GM18907 (cell line): Measurements from ENCODE around the gene PSMA3.
A peak's percentile ranks its signal among the peaks of the same experiment; 100 is the strongest.

Experiments
- ATAC-seq: cut with Tn5 transposase; IDR thresholded peaks from one replicate; pipeline ENCODE4 v1.9.1; 2021; ENCODE audit warnings: mild to moderate bottlenecking, moderate library complexity; ENCODE audit not compliant: unreplicated experiment

PSMA3 gene

DNA sequence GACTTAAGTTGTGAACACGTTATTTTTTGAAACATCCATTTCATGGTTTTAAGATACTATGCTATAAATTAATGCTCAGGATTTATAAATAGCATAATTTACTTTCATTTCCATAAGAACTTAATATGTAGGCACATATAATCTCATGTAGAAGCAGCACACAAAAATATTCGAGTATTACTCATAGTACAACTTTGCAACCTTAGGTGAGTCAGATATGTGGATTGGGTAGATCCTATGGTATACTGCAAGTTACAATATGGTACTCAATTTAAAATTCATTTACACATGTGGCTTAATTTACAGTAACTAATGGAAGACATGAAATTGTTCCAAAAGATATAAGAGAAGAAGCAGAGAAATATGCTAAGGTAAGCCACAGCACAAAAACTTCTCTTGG, 26.0 kb downstream of the PSMA3 start:
- ATAC-seq = no peak

DNA sequence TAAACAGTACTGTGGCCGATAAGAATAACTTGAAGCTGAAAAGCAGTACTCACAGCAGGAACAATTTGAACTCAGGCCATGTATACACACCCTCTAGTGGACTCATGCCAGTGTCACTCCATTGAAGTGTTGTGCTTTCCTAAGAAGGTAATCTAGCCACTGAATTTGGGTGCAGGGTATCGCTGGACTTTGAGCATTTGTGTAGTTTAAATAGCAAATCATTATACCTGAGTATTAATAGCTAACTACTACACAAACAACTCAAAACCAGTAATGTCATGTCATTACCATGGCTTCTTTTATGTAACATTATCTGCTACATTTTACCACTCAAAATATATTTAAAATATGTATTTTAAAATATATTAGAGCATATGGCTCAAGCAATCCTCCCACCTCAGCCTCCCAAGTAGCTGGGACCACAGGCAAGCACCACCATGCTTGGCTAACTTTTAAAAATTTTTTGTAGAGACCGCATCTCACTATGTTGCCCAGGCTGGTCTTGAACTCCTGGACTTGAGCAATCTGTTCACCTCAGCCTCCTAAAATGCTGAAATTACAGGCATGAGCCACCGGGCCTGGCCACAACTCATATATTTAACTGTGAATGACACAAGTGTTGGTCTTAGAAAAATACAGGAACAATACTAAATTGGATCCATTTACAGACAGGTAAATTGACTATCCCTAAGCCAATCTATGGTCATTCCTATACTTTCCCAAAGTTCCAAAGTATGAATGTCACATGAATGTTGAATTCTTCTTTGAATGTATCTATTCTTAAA, 28.1 kb downstream of the PSMA3 start:
- no peak for ATAC-seq

GRCh38 chr14:58274881-58275280, 30.2 kb downstream of the PSMA3 start:
- no peak for ATAC-seq

- ATAC-seq = no peak
Observed at GRCh38 chr14:58275527-58276190, 31.0 kb downstream of the PSMA3 start.

DNA sequence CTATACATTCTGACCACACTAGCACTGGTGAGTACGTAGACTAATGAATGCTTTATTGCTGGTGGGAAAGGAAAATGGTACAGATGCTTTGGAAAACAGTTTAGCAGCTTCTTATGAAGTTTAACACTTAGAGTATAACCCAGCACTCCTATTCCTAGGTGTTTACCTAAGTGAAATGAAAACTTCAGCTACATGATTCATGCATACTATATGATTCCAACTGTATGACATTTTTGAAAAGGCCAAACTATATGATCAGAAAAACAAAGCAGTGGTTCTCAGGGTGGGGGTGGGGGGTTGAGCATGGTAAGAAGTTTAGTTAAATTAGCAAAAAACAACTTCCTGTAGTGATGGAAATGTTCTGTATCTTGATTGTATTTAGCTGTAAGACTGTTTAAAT, 31.6 kb downstream of the PSMA3 start:
- no peak for ATAC-seq

GRCh38 chr14:58278177-58278576, 33.5 kb downstream of the PSMA3 start:
- ATAC-seq = no peak

DNA sequence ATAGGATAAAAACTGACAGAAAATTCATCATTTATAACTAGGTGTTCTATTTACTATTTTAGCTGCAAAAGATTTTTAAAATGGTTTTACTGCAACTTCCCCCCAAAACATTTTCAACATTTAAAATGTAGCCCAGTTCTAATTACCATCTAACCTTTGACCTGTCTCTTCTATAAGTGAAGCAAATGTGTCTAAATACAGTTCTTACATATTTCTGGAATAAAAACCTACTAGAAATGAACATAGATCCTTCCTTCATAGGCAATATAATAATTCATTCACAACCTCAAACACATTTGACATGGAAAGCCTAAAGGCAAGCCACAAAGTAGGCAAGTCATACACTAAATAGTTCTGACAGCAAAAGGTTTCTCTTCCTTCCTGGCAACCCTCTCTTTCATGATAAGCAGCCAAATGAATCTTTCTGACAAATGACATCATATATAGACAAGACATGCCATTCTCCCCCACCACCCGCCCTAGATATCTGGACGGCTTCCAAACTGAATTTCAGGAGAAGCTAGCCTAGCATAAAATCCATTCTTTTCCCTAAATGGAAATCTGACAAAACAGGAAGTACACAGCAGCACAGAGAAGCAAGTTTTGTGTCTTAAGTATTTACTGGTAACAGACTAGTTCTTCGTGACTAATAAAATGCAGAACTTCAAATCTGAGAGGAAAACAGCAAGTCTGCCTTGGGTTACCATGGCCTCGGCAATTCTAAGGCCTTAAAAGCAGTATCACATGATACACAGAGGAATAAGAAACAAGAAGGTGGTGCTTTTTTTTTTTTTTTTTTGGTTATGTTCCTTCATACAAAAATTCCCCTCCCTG, 36.5 kb downstream of the PSMA3 start:
- peak; percentile 63 for ATAC-seq

- ATAC-seq = no peak
Observed at GRCh38 chr14:58281969-58282368, 37.3 kb downstream of the PSMA3 start.

DNA sequence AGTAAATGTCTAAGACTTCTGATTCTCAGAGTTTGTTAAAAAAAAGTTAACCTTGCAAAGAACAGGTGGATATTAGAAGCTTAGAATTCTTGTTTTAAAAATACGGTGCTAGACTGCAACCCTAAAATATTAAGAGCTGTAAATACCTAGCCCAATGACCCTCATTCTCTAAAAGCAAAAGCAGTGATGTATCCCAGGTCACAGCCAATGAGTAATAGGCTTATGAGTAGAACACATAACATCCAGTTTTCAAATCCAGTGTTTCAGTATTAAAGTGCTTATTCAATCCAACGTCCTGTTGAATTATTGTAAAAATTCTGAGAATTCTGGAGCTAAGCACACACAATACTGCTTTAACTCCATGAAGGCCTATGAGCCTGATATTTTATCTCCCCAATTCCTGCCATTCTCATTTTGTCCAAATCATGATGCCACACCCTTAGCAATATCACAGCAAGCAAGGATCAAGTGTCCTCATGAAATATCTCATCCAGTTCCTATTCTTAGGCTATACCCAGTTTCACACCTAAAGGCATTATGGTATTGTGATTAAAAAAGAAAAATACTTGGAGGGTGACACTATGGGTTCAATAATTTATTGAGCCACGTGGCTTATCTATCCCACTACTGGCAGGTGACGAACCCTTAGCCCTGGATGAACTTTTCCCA, 38.4 kb downstream of the PSMA3 start:
- ATAC-seq = no peak

DNA sequence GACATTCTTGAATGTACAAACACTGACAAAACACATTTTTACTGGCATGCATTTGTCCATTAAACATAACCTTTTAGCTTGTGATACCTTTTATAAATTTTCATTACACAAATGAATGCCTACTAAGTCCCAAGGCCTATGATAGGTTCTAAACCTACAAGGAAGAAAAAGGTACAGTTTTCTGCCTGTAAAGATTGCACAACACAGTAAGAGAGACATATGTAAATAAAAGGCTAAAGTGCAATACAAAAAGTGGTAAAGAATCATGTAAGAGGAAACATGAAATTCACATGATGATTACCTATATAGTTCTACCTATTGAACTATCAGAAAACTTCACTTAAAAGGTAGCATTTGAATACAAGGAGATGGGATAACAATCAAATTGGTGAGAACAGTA, 39.1 kb downstream of the PSMA3 start:
- ATAC-seq = no peak

- no peak for ATAC-seq
Observed at GRCh38 chr14:58285132-58285531, 40.5 kb downstream of the PSMA3 start.

GRCh38 chr14:58287607-58288042, 43.0 kb downstream of the PSMA3 start:
- no peak for ATAC-seq

DNA sequence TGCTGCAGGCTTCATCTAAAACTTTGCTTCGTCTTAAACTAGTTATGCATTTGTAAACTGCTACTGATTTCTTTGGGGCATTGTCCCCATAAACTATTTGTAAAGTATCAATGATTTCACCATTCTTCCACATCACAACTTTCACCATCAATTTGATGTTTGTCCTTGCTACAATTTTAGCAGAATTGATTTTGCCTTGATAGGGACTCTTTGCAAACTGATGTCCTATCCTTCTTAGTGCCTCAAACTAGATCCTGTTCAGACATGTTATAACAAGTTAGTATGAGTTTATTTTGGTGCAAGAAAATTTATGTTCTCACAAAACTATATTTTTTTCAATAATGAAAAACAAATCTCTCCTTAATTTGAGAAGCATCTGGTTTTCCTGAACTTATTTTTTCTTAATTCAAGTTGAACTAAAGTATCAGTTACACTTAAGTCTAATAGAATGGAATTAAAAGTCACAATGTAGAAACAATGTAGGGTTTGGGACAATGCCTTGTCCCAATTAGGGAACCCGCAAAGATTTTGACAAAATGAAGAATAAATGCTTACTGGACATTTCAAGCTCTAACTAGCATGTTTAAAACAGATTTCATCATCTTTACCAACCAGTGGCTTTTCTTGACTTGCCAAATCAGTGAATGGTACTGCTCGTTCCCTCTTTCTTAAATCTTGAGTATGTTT, 43.6 kb downstream of the PSMA3 start:
- ATAC-seq = no peak

DNA sequence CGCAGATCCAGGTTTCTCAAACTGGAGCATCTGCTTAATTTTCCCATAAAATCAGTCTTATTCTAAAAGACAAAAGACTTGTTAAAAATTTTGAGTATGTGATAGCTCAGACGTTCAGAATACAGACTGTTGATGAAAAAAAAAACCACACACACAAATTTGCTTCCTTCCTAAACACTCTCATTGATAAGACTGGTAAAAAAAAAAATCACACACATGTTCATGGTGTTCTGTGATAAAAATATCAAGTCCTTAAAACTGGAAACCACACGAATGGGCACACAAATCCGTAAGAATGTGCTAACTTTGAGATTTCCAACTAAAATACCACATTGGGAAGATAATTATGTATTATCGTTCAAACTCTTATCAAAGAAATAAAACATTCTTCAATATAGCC, 47.0 kb downstream of the PSMA3 start:
- ATAC-seq = no peak

GRCh38 chr14:58292187-58292586, 47.5 kb downstream of the PSMA3 start:
- no peak for ATAC-seq

- ATAC-seq = no peak
Observed at GRCh38 chr14:58294201-58294600, 49.6 kb downstream of the PSMA3 start.

DNA sequence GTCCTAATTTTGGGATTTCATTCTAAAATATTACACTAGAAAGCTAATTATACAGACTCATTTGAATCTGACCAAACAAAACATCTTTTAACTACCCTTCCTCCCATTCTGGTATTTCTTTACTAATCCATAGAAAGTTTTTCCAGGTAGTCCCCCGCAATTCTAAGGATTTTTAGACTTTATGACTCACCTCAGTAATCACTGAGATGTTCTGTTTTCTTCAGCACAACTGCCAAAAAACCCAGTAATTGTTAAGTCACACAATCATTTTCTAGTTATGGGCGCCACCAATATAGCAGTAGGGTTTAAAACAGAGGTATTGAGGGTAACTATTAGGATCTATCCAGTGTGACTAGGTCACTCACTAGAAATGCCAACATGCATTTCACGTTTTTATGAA, 52.1 kb downstream of the PSMA3 start:
- ATAC-seq = no peak

DNA sequence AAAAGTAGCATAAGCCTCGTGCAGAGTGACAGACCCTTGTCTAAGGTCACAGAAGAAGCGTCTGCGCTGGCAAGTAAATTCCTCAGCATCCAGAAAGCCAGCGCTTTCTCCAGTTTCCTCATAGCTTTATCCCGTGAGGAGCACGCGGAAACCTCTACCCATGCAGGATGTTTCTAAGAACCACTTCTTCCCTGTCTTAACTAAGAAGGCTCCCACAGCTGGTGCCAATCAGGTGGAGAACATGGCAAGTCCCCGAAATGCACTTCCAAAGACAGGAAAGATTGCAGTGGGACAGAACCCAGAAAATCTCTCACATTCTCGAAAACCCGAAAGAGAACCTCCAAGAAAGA, 52.7 kb downstream of the PSMA3 start:
- peak; percentile 4 for ATAC-seq

- peak; percentile 87 for ATAC-seq
Observed at GRCh38 chr14:58297762-58298476, 53.3 kb downstream of the PSMA3 start.
